NCI-H82 treated with DMSO at 0.1 percent for 48 hours (cell line): ENCODE results near the gene BAIAP2L1.

Experiments used
- DNase-seq: peaks from one replicate; lab custom pipeline; 2025; ENCODE audit not compliant: unreplicated experiment; lab: John Stamatoyannopoulos, UW

BAIAP2L1 gene

GRCh38 chr7:98280791-98281756, 119.8 kb downstream of the BAIAP2L1 start, which contains the start of gene BRI3:
BRI3 (plus strand) TSS chr7:98281686; CDS start chr7:98281796, 110 bp downstream.
- peak; percentile 56 for DNase-seq

- DNase-seq: no peak
These were observed 120.6 kb downstream of the BAIAP2L1 start for GRCh38 chr7:98280296-98280695.

GRCh38 chr7:98278936-98279335, 122.0 kb downstream of the BAIAP2L1 start:
- DNase-seq: no peak

- no peak for DNase-seq
These were observed 122.5 kb downstream of the BAIAP2L1 start for GRCh38 chr7:98278408-98278807.

- no peak for DNase-seq
These were observed 124.6 kb downstream of the BAIAP2L1 start for GRCh38 chr7:98276241-98276761.

- no peak for DNase-seq
These were observed 133.6 kb downstream of the BAIAP2L1 start for GRCh38 chr7:98267303-98267702.

GRCh38 chr7:98266840-98267239, 134.1 kb downstream of the BAIAP2L1 start:
- no peak for DNase-seq

DNA sequence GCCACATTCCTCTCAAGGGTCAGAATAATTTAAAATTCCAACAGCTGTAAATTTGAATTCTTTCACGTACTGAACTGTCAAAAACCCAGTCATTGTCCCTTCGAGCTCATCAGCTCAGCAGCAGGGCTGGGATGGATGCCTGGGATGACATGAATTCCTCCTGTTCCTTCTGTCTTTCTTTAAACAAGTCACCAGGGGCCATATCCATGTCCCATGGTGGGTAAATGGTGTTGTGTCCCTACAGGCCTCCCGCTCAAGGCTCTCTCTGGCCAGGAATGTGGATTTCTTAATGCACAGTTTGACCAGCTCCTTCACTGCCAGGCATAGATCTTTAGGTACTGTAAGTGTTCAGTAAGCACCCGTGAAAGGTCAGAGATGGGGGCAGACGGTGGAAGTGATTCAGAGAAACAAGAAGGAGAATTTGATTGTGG, 135.0 kb downstream of the BAIAP2L1 start:
- no peak for DNase-seq

GRCh38 chr7:98257701-98258100, 143.2 kb downstream of the BAIAP2L1 start:
- DNase-seq: no peak

DNA sequence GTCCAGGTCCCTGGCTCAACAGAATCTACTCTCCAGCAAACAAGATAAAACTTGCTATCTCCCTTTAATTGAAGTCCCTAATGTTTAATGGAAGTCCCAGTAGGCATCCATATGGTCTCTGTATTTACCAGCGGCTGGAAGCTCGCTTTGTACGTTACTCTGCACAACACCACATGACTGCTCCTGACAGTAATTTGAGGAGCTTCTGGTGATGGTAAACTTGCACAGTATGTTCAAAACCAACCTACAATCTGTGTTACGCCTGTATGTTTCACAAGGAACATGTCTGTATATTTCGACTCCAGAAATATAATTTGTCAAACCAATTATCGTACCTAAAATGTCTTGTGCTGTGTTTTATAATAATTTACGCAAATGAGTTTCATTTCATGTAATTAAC, 144.5 kb downstream of the BAIAP2L1 start:
- DNase-seq: no peak

- DNase-seq: no peak
These were observed 145.8 kb downstream of the BAIAP2L1 start for GRCh38 chr7:98254951-98255610.

- no peak for DNase-seq
These were observed 146.4 kb downstream of the BAIAP2L1 start for GRCh38 chr7:98254516-98254915.

DNA sequence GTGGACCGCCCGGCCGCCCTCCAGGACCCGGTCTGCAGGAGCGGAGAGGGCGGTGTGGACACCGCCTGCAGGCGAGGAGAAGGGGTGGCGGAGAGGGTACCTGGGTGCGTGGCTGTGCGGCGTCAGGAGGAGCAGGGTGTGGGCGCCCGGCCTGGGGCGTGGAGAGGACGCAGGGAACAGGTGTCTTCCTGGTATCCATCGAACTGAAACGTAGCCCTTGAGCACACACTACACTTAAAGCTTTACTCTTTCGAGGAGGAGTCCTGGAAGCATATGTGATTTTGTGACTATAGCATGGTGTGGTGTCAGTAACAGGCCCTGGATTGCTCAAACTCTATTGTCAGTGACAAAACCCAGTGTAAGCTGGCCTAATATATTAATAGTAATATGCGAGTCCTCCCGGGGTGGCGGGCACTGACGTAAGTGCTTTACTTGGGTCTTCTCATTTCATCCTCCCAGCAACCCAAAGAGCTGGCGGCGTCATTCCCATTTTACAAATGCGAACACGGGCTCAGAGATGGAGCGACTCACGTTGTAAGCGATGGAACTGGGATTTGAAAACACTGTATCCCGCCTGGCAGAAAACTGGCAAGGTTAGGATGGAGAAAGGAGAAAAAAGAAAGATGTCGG, 148.3 kb downstream of the BAIAP2L1 start:
- no peak for DNase-seq

DNA sequence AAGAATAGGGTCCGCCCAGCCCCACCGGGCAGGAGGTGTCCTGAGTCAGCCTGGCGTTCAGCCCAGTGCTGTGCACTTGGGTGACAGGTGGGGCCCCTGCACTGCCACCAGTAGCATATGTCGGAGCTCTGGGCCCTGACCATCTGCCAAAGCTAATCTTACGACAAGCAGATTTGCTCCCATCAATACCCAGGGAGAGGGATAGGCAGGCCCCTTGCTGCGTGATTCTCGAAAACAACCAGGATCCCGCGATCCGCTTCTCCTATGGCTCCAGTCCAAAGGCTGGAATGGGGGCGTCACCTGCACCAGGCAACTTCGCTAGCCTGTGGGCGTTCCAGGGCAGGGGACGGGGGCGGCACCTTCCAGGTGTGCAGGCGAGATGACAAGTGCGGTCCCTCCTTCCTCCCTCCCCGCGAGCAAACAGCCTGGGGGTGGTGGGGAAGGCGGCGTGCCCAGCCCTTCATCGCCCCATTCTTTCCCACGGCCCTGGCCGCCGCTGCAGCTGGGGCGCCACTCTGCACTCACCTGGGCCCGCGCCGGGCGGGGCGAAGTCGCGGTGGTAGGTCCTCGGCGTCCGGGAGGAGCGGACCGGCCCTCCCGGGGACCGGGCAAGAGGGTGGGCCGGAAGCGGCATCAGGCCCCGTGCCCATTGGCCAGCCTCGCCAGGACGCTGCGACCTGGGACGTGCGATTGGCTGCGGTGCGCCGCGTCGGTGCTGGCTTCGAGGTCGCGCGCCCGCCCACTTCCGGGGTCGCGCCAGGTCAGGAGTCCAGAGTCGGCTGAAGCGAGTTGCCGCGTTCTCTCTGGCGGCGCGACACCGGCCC, 149.1 kb downstream of the BAIAP2L1 start, which contains the start of gene TECPR1:
Gene TECPR1, minus strand, starts transcription at position 632 of the 824 bp plus-strand sequence. CDS start 6,086 bp downstream, outside the sequence.
- DNase-seq: peak; percentile 77

- DNase-seq: no peak
These were observed 149.7 kb downstream of the BAIAP2L1 start for GRCh38 chr7:98251231-98251600.

DNA sequence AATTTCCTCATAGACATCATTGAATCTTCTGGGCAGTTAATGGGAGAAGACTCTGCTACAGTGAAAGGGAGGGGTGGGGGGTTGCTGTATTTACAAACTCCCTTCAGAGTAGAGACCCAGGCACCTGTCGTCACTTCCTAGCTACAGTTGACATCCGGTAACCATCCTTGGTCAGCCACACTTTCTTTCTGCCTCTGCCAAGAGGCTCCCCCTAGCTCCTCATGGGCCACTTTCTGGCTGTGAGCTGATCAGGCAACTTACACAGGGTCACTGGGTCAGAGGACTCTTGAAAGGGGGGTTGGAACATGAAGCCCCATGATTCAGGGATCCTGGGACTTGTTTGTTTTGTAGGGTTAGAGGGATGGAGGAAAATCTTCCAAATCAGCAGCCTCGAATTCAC, 150.1 kb downstream of the BAIAP2L1 start:
- no peak for DNase-seq

GRCh38 chr7:98249106-98249505, 151.8 kb downstream of the BAIAP2L1 start:
- DNase-seq: no peak

GRCh38 chr7:98248156-98248555, 152.7 kb downstream of the BAIAP2L1 start:
- DNase-seq: no peak

GRCh38 chr7:98244871-98245270, 156.0 kb downstream of the BAIAP2L1 start:
- DNase-seq: no peak

DNA sequence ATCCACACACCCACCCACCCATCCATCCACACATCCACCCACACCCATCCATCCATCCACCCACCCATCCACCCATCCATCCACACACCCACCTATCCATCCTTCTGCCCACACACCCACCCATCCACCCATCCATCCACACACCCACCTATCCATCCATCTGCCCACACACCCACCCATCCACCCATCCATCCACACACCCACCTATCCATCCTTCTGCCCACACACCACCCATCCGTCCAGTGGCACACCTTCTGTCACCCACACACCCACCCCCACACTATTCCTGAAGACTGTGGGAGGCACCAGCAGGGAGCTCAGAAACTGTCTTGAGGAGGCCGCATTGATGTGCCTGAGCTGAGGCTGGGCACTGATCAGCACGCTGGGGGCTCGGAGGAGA, 158.0 kb downstream of the BAIAP2L1 start:
- DNase-seq: no peak
